GM19328 (cell line): ENCODE data around the gene SYNPO2L.
A peak's percentile ranks its signal among the peaks of the same experiment; 100 is the strongest.

Experiments
- ATAC-seq: cut with Tn5 transposase; IDR thresholded peaks from one replicate; pipeline ENCODE4 v1.9.1; 2021; ENCODE audit warnings: mild to moderate bottlenecking, moderate library complexity; ENCODE audit not compliant: unreplicated experiment

The SYNPO2L gene

GRCh38 chr10:73648975-73649829 lies 6.6 kb downstream of the SYNPO2L start:
- no peak for ATAC-seq

GRCh38 chr10:73647875-73648651 lies 7.8 kb downstream of the SYNPO2L start:
- ATAC-seq, result no peak

GRCh38 chr10:73647211-73647874 lies 8.5 kb downstream of the SYNPO2L start:
- ATAC-seq, result no peak

- no peak for ATAC-seq
Observed at GRCh38 chr10:73646598-73647041, 9.2 kb downstream of the SYNPO2L start.

- ATAC-seq, result no peak
Observed at GRCh38 chr10:73645251-73645650, 10.6 kb downstream of the SYNPO2L start.

GRCh38 chr10:73644767-73645166 lies 11.1 kb downstream of the SYNPO2L start:
- ATAC-seq, result no peak

GRCh38 chr10:73644015-73644743 lies 11.7 kb downstream of the SYNPO2L start:
- no peak for ATAC-seq

- ATAC-seq, result no peak
Observed at GRCh38 chr10:73643362-73643761, 12.5 kb downstream of the SYNPO2L start.

- no peak for ATAC-seq
Observed at GRCh38 chr10:73641328-73642060, 14.3 kb downstream of the SYNPO2L start, which contains the start of gene MYOZ1. TSS of gene MYOZ1 (minus strand) at chr10:73641474. CDS start at chr10:73640017, 1,457 bp downstream.

- no peak for ATAC-seq
Observed at GRCh38 chr10:73639286-73639685, 16.5 kb downstream of the SYNPO2L start.

- ATAC-seq, result no peak
Observed at GRCh38 chr10:73635781-73636180, 20.0 kb downstream of the SYNPO2L start.

- ATAC-seq, result no peak
Observed at GRCh38 chr10:73634421-73634820, 21.4 kb downstream of the SYNPO2L start.

GRCh38 chr10:73629165-73629564 lies 26.7 kb downstream of the SYNPO2L start:
- ATAC-seq, result no peak

- ATAC-seq, result no peak
Observed at GRCh38 chr10:73628405-73628804, 27.4 kb downstream of the SYNPO2L start.

- no peak for ATAC-seq
Observed at GRCh38 chr10:73627300-73627699, 28.5 kb downstream of the SYNPO2L start.

- peak; percentile 95 for ATAC-seq
Observed at GRCh38 chr10:73625884-73626752, 29.7 kb downstream of the SYNPO2L start.

- peak; percentile 45 for ATAC-seq
Observed at GRCh38 chr10:73625004-73625883, 30.6 kb downstream of the SYNPO2L start.

- ATAC-seq, result no peak
Observed at GRCh38 chr10:73623056-73623455, 32.8 kb downstream of the SYNPO2L start.
